IPS-NIHi7 (cell line): ENCODE data around the gene HIP1R.
A peak's percentile ranks its signal among the peaks of the same experiment; 100 is the strongest.
"Not testable (repeated sequence)": the region's sequence is repeated elsewhere in the genome, so short reads cannot be mapped to it uniquely, and the experiment has no call there.

Experiments
- DNase-seq: peaks from one replicate; pipeline ENCODE4 v3.0.0; 2012; ENCODE audit warnings: mixed read lengths; ENCODE audit errors: extremely low spot score

HIP1R gene

GRCh38 chr12:122834921-122835749 lies at the start of gene HIP1R:
Gene HIP1R, plus strand, starts transcription at chr12:122835457. Its CDS starts 94 bp downstream, at chr12:122835551.
- peak; percentile 68 for DNase-seq

DNA sequence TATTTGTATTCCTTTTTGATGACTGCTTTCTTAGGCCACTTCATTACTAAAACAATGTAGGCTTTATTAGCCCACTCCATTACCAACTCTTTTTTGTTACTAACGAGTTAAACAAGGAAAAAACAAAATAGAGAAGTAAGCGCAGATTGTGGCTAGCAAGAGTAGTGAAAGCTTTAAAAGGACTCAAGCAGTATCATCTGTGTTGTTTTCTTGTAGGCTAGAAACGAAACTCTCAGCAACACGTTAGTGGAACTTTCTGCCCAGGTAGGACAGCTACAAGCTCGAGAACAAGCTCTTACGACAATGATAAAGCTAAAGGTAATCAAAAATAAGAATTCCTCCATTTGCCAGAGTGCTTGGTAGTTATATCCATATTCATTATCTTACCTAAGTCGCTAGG lies 49.8 kb upstream of the HIP1R start:
- DNase-seq = no peak

DNA sequence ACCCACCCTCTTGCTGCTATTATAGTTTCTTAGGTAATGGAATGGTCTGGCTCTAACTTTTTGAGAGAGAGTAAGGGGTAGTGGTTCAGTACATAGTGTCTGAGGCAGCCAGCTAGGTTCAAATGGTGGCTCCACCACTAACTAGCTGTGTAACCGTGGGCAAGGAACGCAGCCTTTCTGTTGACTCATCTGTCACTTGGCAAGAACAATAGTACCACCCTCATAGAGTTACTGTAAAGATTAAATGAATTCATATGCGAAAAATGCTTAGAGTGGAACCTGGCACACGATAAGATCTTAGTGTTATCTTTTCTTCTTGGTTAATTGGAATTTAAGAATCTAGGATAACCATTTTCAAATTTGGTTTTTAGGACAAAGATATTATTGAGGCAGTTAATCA lies 46.9 kb upstream of the HIP1R start:
- no peak for DNase-seq

GRCh38 chr12:122789637-122790036 lies 45.6 kb upstream of the HIP1R start:
- DNase-seq = no peak

GRCh38 chr12:122790393-122791075 lies 44.7 kb upstream of the HIP1R start:
- peak; percentile 36 for DNase-seq

DNA sequence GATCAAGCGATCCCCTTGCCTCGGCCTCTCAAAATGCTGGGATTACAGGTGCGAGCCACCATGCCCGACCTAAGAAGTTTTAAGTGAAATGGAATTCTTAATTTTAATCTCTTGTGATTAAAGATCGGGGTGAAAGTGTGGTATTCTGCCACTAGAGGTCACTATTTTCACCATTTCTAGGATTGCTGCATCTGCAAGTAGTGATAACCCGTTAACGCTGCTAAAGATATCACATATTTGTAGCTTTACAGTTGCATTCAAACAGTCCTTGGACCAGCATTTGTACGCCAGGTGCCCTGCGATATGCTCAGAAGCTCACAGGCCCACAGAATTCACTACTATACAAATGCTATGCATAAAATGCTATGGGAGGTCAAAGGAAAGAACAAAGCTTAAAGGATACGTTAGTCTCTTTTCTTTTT lies 41.6 kb upstream of the HIP1R start:
- DNase-seq = peak; percentile 59

DNA sequence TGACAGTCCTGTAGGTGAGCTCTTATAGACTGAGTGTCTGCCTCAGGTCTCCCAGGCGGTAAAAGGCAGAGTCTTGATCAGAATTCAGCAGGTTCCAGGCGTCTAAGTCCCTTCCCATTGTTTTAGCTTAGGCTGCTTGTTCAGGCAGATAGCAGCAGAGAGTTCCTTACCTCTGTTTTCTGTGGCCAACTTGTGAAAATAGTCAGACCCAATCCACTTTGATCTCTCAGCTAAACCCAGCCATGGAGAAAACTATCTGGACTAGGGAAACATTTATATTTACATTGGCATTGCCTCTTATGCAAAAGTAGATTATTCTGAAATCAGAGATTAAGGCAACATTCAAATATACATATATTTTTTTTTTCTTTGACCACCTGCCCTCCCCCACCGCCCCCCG lies 39.5 kb upstream of the HIP1R start:
- peak; percentile 16 for DNase-seq

DNA sequence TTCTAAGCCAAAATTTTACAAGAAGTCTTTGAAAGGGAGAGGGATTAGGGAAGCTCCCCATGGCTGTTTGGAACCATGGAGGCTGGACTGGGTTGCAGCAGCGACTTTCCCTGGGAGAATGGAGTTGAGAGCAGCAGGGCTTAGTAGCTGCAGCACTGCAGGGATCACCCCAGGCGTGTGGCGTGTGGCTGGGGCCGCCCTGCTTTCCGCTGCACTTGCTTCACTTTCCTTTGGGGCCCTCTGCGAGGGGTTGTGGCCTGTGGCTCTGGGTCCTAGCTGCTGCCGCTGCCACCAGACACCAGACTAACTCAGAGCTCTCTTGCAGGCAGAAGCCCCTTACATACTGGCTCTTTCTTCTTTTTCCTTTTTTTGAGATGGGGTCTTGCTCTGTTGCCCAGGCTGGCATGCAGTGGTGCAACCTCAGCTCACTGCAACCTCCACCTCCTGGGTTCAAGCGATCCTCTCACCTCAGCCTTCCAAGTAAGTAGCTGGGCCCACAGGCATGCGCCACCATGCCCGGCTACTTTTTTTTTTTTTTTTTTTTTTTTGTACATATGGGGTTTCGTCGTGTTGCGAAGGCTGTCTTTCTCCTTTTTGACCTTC lies 35.5 kb upstream of the HIP1R start:
- no peak for DNase-seq

DNA sequence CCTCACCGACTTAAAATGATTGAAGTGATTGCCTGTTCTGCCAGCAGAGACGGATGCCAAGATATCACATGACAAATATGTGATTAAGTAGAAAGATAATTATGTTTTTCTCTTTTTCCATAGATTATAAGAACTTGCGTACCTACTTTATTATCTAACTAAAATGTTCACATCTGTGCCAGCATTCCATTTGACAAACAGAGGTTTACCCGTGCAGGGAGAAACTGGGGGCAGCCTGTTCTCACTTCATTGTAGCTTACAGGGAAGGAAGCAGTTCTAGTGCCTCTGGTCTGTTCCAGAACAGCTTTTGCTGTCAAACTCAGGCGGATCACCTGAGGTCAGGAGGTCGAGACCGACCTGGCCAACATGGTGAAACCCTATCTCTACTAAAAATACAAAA lies 31.3 kb upstream of the HIP1R start:
- DNase-seq = no peak

GRCh38 chr12:122804957-122805356 lies 30.3 kb upstream of the HIP1R start:
- not testable (repeated sequence) for DNase-seq

GRCh38 chr12:122807651-122808050 lies 27.6 kb upstream of the HIP1R start:
- DNase-seq = no peak

DNA sequence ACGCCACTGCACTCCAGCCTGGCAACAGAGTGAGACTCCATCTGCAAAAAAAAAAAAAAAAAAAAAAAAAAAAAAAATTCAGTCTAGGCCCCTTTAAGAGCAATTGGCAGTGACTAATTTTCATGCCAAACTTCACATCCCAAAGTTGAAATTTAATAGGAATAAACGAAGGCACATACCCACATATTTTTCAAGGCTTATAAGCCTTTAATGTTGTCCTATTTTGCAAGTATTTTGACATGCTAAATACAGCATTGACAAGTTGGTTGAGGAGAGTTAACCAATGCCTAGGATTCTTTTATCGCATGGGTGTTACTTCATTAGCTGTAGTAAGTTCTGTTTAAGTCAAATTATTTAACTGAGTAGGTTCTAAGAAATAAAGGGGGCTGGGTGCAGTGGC lies 23.5 kb upstream of the HIP1R start:
- DNase-seq = no peak

DNA sequence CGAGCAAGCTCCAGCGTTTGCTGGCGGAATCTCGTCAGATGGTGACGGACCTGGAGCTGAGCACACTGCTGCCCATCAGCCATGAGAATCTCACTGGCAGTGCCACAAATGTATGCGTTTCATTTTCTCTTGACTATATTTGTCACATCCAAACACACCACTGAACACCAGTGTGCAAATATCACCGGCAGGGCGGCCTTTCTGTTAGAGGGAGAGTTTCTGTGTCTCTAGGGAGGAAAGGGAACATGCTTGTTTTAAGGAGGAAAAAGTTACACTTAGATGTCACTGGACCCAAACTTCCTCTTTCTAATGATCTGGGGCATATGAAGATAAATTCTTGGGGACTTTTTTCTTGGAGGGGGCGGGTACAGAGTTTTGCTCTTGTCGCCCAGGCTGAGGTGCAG lies 21.9 kb upstream of the HIP1R start:
- no peak for DNase-seq

GRCh38 chr12:122819209-122819785 lies 16.0 kb upstream of the HIP1R start:
- DNase-seq = no peak

DNA sequence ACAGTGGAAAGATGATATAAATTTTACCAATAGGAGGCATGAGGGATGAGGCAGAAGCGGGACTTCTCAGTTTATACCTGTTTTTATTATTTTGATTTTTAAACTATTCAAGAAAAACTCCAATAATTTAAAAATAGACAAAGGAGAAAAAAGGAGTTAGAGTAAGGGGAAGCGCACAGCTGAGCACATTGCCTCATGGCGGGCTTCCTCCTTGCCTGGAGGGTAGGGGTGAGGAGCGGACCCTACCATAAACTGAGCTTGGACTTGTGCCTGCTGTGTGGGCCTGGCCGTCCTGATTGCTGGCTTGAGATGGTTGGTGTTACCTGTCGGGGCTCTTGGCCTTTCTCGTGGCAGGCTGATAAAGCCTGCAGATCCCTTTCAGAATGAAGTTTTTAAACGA lies 15.1 kb upstream of the HIP1R start:
- DNase-seq = no peak

- DNase-seq = no peak
Observed at GRCh38 chr12:122820838-122821271, 14.4 kb upstream of the HIP1R start.

DNA sequence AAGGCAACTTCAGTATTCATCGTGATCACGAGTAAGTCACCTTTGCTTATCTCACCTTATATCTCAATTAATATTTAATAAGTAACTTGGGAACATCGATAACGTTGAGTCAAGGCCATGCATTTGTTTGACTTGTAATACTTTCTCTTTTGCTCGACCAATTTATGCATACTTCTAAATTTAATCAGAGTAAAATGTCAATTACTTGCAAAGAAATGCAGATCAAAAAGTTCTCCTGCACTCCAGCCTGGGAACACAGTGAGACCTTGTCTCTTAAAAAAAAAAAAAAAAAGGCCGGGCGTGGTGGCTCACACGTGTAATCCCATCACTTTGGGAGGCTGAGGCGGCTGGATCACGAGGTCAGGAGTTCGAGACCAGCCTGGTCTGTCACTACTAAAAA lies 11.8 kb upstream of the HIP1R start:
- no peak for DNase-seq

- no peak for DNase-seq
Observed at GRCh38 chr12:122825773-122826724, 9.2 kb upstream of the HIP1R start.

DNA sequence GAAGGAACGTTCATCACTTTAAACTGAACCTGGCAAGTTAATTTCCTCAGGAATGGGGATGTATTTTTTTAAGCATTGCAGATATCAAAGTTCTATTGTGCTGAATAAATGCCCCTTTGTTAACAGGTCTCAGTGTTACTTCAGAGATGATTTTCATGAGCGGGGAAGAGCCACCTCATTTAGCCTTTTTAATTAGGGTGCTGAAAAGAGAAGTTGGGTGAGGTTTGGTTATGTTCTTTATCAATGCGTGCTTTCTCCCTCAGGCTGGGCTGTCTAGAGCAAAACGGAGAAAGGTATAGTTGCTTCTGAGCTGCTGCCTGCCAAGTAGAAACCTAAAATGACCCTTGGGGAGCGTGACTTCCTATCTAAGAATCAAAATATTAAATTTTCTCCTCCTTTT lies 8.0 kb upstream of the HIP1R start:
- no peak for DNase-seq

DNA sequence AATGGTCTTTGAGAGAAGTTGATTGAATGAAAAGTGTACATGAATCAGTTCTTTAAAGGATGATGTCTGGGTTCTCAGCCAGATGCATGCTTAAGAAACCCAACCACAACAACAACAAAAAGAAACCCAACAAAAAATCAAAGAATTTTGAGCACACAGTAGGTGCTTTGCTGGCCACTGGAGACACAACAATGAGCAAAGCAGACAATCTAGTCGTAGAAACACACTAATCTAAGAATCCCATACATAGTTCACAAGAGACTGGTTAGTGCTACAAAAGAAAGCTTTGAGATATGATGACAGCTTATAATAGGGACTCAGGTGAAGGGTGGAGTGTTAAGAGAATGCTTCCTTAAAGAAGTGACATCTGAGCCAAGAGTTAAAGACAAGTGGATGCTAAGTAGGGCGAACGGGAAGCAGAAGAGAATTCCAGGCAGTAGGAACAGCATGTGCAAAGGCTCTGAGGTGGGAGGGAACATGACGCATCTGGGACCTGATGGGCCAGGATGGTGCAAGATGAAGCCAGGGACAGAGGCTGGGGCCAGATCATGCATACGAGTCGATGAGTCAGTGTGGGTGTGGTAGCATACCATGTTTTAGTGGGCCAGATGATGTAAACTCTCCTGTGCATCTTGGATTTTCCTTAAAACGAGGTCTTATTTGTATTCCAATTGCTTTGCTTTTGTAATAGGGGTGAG lies 4.6 kb upstream of the HIP1R start:
- no peak for DNase-seq
